Measurements from ENCODE around the gene TNFRSF6B.

DNA sequence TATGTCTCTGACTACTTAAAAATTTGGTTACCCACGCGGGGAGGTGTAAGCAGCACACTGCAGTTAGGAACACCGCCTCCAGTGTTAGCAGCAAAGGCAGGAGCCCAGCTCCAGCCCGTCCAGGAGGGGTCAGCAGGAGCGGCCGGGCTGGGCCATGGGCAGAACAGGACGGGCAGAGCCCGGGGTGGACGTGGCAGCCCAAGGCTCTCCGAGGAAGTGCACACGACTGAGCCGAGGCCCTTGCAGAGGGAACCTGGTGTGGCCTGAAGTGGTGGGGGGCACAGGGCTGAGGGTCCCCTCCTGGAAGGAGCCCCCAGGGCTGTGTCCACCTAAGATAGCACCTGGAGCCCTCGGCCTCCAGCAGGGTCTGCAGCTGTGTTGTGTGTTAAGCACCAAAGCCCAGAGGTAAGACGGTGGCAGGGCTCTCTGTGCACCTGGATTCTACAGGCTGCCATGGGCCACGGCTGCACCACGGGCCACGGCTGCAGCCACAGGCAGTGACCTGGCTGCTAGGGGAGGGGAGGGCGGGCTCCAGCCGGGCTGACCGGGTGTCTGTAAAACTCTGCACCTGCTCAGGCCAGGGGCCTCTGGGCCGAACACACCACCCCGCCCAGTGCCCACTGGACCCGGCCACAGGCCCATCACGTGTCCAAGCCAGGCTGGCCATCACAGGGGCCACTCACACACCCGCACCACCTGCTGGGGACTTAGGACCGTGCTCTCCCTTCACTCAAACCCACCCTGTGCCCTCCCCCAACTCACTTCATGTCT is 49.7 kb downstream of the TNFRSF6B start:
- TF ChIP-seq CSRNP3 (CRISPR knock-in tag; IDR thresholded peaks at IDR 0.05) (no peak), PATZ1 (CRISPR knock-in tag; IDR thresholded peaks at IDR 0.05; ENCODE audit: borderline replicate concordance) (no peak), TOX (CRISPR knock-in tag; IDR thresholded peaks at IDR 0.05; ENCODE audit: borderline replicate concordance) (no peak)

Data from SK-N-SH treated with all-trans-retinoic acid at 6 μM for 48 hours (cell line).